HepG2 (cell line): ENCODE measurements around the gene TRIM66. TPM values are rescaled to one million over a fixed set of nuclear protein-coding genes. Genes with fewer than 3 reads are reported as not detected.

ENCODE experiments used
- EEA1 ChIP-seq: sonication (generic); formaldehyde crosslinking; IDR thresholded peaks from 2 replicates; pipeline ENCODE4 v1.5.1; 2020; ENCODE audit warnings: mild to moderate bottlenecking, missing genetic modification reagents, borderline replicate concordance
- GATAD1 ChIP-seq: IDR thresholded peaks from 2 replicates; pipeline ENCODE4 v1.6.1; 2016; ENCODE audit warnings: missing genetic modification reagents, missing compliant biosample characterization
- HMG20B ChIP-seq: conservative IDR thresholded peaks from 2 replicates; pipeline ENCODE4 v1.6.1; 2016; ENCODE audit warnings: missing genetic modification reagents, missing compliant biosample characterization
- KDM6A ChIP-seq: IDR thresholded peaks from 2 replicates; pipeline ENCODE4 v1.6.1; 2016; ENCODE audit warnings: low read depth
- MEIS2 ChIP-seq: sonication (generic); formaldehyde crosslinking; IDR thresholded peaks from 2 replicates; pipeline ENCODE4 v1.9.0; 2021; ENCODE audit warnings: mild to moderate bottlenecking, missing genetic modification reagents
- MIXL1 ChIP-seq: IDR thresholded peaks from 2 replicates; pipeline ENCODE4 v1.6.1; 2016
- NFE2 ChIP-seq: sonication (generic); formaldehyde crosslinking; IDR thresholded peaks from 2 replicates; pipeline ENCODE4 v1.4.0; 2020; ENCODE audit warnings: missing genetic modification reagents
- SOX5 ChIP-seq: IDR thresholded peaks from 2 replicates; pipeline ENCODE4 v1.6.1; 2016; ENCODE audit warnings: borderline replicate concordance
- THYN1 ChIP-seq: sonication (generic); formaldehyde crosslinking; IDR thresholded peaks from 2 replicates; pipeline ENCODE4 v1.8.1; 2023; ENCODE audit warnings: low read depth, mild to moderate bottlenecking, moderate library complexity, missing genetic modification reagents, borderline replicate concordance
- XRCC5 ChIP-seq: fragments of 200-400 bp; formaldehyde crosslinking; optimal IDR thresholded peaks from 2 replicates; pipeline ENCODE3; 2017; ENCODE audit warnings: mild to moderate bottlenecking, low read length
- ZNF101 ChIP-seq: sonication (generic); formaldehyde crosslinking; IDR thresholded peaks from 2 replicates; pipeline ENCODE4 v1.4.0; 2020; ENCODE audit warnings: mild to moderate bottlenecking, low read depth, missing genetic modification reagents, borderline replicate concordance
- ZNF605 ChIP-seq: sonication (generic); formaldehyde crosslinking; IDR thresholded peaks from 2 replicates; pipeline ENCODE4 v1.8.0; 2022; ENCODE audit warnings: mild to moderate bottlenecking, missing genetic modification reagents
- ZNF816 ChIP-seq: sonication (generic); formaldehyde crosslinking; IDR thresholded peaks from 2 replicates; pipeline ENCODE4 v1.8.0; 2022; ENCODE audit warnings: missing genetic modification reagents, mild to moderate bottlenecking, borderline replicate concordance
- polyA plus RNA-seq, 8 experiments: library from polyadenylated mRNA; depleted of rRNA in 3 of 8; stranded (reverse) in 7 of 8; unstranded in 1 of 8; fragments of >200 nt; fragmentation: Illumina TruSeq in 4 of 8; extraction: Trizol in 4 of 8; gene quantifications; 2 replicates each; pipeline versions ENCODE4 v1.2.1 to v1.2.3, GENCODE V29; 2011 to 2016; ENCODE audit warnings: low read depth in 4 of 8, missing spikeins in 1 of 8, mixed read lengths in 1 of 8; ENCODE audit not compliant: insufficient read depth in 1 of 8
- total RNA-seq, 5 experiments: library from RNA; depleted of rRNA; stranded (reverse); fragments of >200 nt; fragmentation: Illumina TruSeq; extraction: Trizol; gene quantifications; 2 replicates each; pipeline ENCODE4 v1.2.3, GENCODE V29; 2016; ENCODE audit warnings: low read depth in 1 of 5
- TF ChIP-seq, protein P1 (sequence below): sonication (generic); formaldehyde crosslinking; IDR thresholded peaks from 2 replicates; pipeline ENCODE4 v1.4.0; 2020; ENCODE audit warnings: low read depth, missing genetic modification reagents
- TF ChIP-seq, protein P2 (sequence below), 2 experiments: sonication (generic) in 1 of 2; formaldehyde crosslinking in 1 of 2; IDR thresholded peaks; 2 replicates each; pipeline versions ENCODE4 v1.5.1 to v1.6.1; 2011 to 2020; ENCODE audit warnings: borderline replicate concordance in 1 of 2, low read depth in 1 of 2, low read length in 1 of 2, mild to moderate bottlenecking in 1 of 2, missing genetic modification reagents in 1 of 2, moderate library complexity in 1 of 2
- TF ChIP-seq, protein P3 (sequence below): sonication (generic); formaldehyde crosslinking; conservative IDR thresholded peaks from 2 replicates; pipeline ENCODE4 v1.4.0; 2020; ENCODE audit warnings: missing genetic modification reagents

TRIM66 gene
- total and polyA plus RNA-seq, 2 of the 13 experiments (the other 11 are each of a cell fraction or from before 2014, with no cell fraction given) = 4.9 to 6.1 TPM

DNA sequence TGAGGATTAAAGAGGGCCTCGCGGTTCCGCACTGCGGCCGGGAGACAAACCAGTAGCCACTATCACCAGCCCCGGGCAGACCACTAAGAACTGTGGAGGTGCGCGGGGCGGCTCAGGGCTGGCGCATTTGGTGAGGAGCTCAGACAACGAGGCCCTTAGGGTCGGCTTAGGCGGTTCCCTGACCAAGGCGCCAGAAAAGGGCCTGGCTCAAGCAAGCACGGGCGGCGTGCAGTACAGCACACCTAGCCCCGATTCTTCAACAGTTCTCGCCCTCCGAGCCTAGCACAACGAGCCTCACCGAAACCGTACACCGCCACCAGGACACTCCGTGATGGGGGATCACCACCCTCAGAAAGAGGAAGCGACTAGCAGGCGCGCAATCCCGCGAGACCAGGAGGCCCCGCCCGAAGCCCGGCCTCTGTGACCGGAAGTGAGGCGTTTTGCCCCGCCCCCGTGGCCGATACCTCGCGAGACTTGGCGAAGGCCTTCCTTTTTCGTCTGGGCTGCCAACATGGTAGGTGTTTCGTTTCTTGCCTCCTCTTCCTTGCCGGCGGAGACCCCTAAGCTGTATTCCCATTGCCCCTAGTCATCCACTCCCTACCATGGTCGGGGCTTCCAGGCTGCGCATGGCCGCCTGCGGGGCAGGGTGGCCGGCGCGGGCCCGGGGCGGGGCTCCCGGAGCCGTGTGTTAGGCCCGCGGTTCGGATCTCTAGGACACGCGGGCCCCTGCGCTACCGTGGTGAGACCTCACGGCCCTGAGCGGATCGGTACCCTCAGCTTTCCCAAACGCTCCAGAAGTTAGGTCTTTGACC is at the start of gene TRIM66, which contains the start of gene RPL27A (continued):
- TF ChIP-seq XRCC5 = no peak
- TF ChIP-seq ZNF101 (CRISPR knock-in tag) = 0 out of 2 replicates have a peak, but pooled peaks have one; percentile 71
- TF ChIP-seq HMG20B (CRISPR knock-in tag) = no peak
- TF ChIP-seq ZNF605 (CRISPR knock-in tag) = no peak
- TF ChIP-seq, protein P1, sequence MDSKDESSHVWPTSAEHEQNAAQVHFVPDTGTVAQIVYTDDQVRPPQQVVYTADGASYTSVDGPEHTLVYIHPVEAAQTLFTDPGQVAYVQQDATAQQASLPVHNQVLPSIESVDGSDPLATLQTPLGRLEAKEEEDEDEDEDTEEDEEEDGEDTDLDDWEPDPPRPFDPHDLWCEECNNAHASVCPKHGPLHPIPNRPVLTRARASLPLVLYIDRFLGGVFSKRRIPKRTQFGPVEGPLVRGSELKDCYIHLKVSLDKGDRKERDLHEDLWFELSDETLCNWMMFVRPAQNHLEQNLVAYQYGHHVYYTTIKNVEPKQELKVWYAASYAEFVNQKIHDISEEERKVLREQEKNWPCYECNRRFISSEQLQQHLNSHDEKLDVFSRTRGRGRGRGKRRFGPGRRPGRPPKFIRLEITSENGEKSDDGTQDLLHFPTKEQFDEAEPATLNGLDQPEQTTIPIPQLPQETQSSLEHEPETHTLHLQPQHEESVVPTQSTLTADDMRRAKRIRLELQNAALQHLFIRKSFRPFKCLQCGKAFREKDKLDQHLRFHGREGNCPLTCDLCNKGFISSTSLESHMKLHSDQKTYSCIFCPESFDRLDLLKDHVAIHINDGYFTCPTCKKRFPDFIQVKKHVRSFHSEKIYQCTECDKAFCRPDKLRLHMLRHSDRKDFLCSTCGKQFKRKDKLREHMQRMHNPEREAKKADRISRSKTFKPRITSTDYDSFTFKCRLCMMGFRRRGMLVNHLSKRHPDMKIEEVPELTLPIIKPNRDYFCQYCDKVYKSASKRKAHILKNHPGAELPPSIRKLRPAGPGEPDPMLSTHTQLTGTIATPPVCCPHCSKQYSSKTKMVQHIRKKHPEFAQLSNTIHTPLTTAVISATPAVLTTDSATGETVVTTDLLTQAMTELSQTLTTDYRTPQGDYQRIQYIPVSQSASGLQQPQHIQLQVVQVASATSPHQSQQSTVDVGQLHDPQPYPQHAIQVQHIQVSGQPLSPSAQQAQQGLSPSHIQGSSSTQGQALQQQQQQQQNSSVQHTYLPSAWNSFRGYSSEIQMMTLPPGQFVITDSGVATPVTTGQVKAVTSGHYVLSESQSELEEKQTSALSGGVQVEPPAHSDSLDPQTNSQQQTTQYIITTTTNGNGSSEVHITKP (CRISPR knock-in tag) = no peak
- no peak for TF ChIP-seq NFE2 (CRISPR knock-in tag)
- TF ChIP-seq, protein P2, sequence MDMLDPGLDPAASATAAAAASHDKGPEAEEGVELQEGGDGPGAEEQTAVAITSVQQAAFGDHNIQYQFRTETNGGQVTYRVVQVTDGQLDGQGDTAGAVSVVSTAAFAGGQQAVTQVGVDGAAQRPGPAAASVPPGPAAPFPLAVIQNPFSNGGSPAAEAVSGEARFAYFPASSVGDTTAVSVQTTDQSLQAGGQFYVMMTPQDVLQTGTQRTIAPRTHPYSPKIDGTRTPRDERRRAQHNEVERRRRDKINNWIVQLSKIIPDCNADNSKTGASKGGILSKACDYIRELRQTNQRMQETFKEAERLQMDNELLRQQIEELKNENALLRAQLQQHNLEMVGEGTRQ (IDR thresholded peaks at IDR 0.05; ENCODE audit: low read depth, low read length) = no peak
- TF ChIP-seq, protein P2 (CRISPR knock-in tag; IDR thresholded peaks at IDR 0.05; ENCODE audit: borderline replicate concordance) = peak; percentile 68; the same call in 1 of the 2 replicates
- TF ChIP-seq KDM6A (CRISPR knock-in tag) = no peak
- TF ChIP-seq SOX5 (CRISPR knock-in tag) = peak; percentile 12; the same call in 1 of the 2 replicates
- no peak for TF ChIP-seq ZNF816
- TF ChIP-seq, protein P3, sequence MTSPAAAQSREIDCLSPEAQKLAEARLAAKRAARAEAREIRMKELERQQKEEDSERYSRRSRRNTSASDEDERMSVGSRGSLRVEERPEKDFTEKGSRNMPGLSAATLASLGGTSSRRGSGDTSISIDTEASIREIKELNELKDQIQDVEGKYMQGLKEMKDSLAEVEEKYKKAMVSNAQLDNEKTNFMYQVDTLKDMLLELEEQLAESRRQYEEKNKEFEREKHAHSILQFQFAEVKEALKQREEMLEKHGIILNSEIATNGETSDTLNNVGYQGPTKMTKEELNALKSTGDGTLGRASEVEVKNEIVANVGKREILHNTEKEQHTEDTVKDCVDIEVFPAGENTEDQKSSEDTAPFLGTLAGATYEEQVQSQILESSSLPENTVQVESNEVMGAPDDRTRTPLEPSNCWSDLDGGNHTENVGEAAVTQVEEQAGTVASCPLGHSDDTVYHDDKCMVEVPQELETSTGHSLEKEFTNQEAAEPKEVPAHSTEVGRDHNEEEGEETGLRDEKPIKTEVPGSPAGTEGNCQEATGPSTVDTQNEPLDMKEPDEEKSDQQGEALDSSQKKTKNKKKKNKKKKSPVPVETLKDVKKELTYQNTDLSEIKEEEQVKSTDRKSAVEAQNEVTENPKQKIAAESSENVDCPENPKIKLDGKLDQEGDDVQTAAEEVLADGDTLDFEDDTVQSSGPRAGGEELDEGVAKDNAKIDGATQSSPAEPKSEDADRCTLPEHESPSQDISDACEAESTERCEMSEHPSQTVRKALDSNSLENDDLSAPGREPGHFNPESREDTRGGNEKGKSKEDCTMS (CRISPR knock-in tag) = no peak
- peak; percentile 93 for TF ChIP-seq GATAD1 (CRISPR knock-in tag)
- TF ChIP-seq MEIS2 = peak; percentile 36; the same call in 1 of the 2 replicates
- no peak for TF ChIP-seq MIXL1 (CRISPR knock-in tag)
- TF ChIP-seq EEA1 (CRISPR knock-in tag) = peak; percentile 64
- no peak for TF ChIP-seq THYN1
